GM19240 (cell line): ENCODE results near the gene RSAD2.

ENCODE experiments used
- DNase-seq: peaks from one replicate; pipeline ENCODE4 v3.0.0; 2011; ENCODE audit warnings: low spot score; ENCODE audit not compliant: insufficient read length

Gene RSAD2

GRCh38 chr2:6905668-6906067 lies 28.1 kb downstream of the RSAD2 start:
- DNase-seq = no peak

GRCh38 chr2:6906165-6906741 lies 28.7 kb downstream of the RSAD2 start:
- DNase-seq = no peak

- no peak for DNase-seq
Observed at GRCh38 chr2:6908291-6908690, 30.7 kb downstream of the RSAD2 start.

- DNase-seq = no peak
Observed at GRCh38 chr2:6909431-6910385, 32.1 kb downstream of the RSAD2 start.

GRCh38 chr2:6911721-6912120 lies 34.1 kb downstream of the RSAD2 start:
- no peak for DNase-seq

- DNase-seq = no peak
Observed at GRCh38 chr2:6913415-6914157, 36.0 kb downstream of the RSAD2 start.

- no peak for DNase-seq
Observed at GRCh38 chr2:6914828-6915227, 37.3 kb downstream of the RSAD2 start.

GRCh38 chr2:6915399-6915798 lies 37.8 kb downstream of the RSAD2 start:
- DNase-seq = no peak

- no peak for DNase-seq
Observed at GRCh38 chr2:6916224-6916623, 38.6 kb downstream of the RSAD2 start.

GRCh38 chr2:6916736-6917070 lies 39.1 kb downstream of the RSAD2 start:
- DNase-seq = no peak

GRCh38 chr2:6917071-6917760 lies 39.6 kb downstream of the RSAD2 start, which contains the start of gene RNF144A:
TSS of gene RNF144A (plus strand) at chr2:6917412. CDS start at chr2:6996927, 79,515 bp downstream.
- peak; percentile 70 for DNase-seq

GRCh38 chr2:6917761-6918421 lies 40.3 kb downstream of the RSAD2 start:
- no peak for DNase-seq

- DNase-seq = no peak
Observed at GRCh38 chr2:6919901-6920742, 42.5 kb downstream of the RSAD2 start.

- DNase-seq = no peak
Observed at GRCh38 chr2:6920743-6921064, 43.1 kb downstream of the RSAD2 start.

GRCh38 chr2:6921321-6921922 lies 43.8 kb downstream of the RSAD2 start:
- DNase-seq = no peak

GRCh38 chr2:6922201-6922656 lies 44.7 kb downstream of the RSAD2 start:
- no peak for DNase-seq

- DNase-seq = no peak
Observed at GRCh38 chr2:6923319-6923718, 45.7 kb downstream of the RSAD2 start.

GRCh38 chr2:6924101-6924923 lies 46.7 kb downstream of the RSAD2 start:
- no peak for DNase-seq

GRCh38 chr2:6924924-6925409 lies 47.4 kb downstream of the RSAD2 start:
- no peak for DNase-seq
